AG09309 (cell line): ENCODE measurements around the gene ERICH6B.

ENCODE experiments used
- DNase-seq: peaks from one replicate; pipeline ENCODE4 v3.0.0-alpha.2; 2010; ENCODE audit warnings: low read depth
- H3K4me3 ChIP-seq: 2 replicates; pipeline ENCODE4 v1.5.1; 2011; ENCODE audit warnings: mild to moderate bottlenecking, low read depth, low read length, moderate library complexity; ENCODE audit not compliant: control insufficient read depth
- CTCF ChIP-seq: IDR thresholded peaks from 2 replicates; pipeline ENCODE4 v1.5.1; 2011; ENCODE audit warnings: mild to moderate bottlenecking, low read depth, low read length, inconsistent platforms; ENCODE audit not compliant: insufficient read depth, control insufficient read depth; ENCODE audit errors: missing control alignments

Gene ERICH6B

GRCh38 chr13:45518525-45519245, 96.9 kb downstream of the ERICH6B start:
- no peak overlapping the region for H3K4me3 ChIP-seq
- DNase-seq = no peak
- TF ChIP-seq CTCF = no peak

GRCh38 chr13:45516757-45517156, 98.8 kb downstream of the ERICH6B start:
- DNase-seq = no peak
- no peak for TF ChIP-seq CTCF
- no peak overlapping the region for H3K4me3 ChIP-seq

GRCh38 chr13:45512098-45512496, 103.4 kb downstream of the ERICH6B start:
- DNase-seq = no peak
- no peak overlapping the region for H3K4me3 ChIP-seq
- no peak for TF ChIP-seq CTCF

GRCh38 chr13:45511310-45512097, 104.0 kb downstream of the ERICH6B start:
- no peak overlapping the region for H3K4me3 ChIP-seq
- no peak for DNase-seq
- peak; percentile 73 for TF ChIP-seq CTCF

- no peak for DNase-seq
- no peak overlapping the region for H3K4me3 ChIP-seq
- no peak for TF ChIP-seq CTCF
These were observed 104.9 kb downstream of the ERICH6B start for GRCh38 chr13:45510672-45511071.

GRCh38 chr13:45508776-45509175, 106.8 kb downstream of the ERICH6B start:
- no peak for TF ChIP-seq CTCF
- no peak for DNase-seq
- H3K4me3 ChIP-seq = no peak overlapping the region

GRCh38 chr13:45506811-45507210, 108.7 kb downstream of the ERICH6B start:
- H3K4me3 ChIP-seq = no peak overlapping the region
- DNase-seq = no peak
- TF ChIP-seq CTCF = no peak
